ENCODE data around the gene ANAPC2.

ANAPC2 gene

GRCh38 chr9:137178939-137179630, 9.3 kb downstream of the ANAPC2 start:
- no peaks in the 10 kb centered on the region for H3K79me2 ChIP-seq (ENCODE audit: insufficient read depth, low read depth)
- peaks cover 4% of the 10 kb centered on the region for H3K4me1 ChIP-seq (ENCODE audit: low read depth, poor library complexity, severe bottlenecking)
- no peak overlapping the region for H2AFZ ChIP-seq (ENCODE audit: low read depth)
- TF ChIP-seq CTCF (conservative IDR thresholded peaks at IDR 0.05; ENCODE audit: low read depth, low read length), result no peak
- H4K20me1 ChIP-seq (ENCODE audit: insufficient read depth), result no peaks in the 10 kb centered on the region
- no peaks in the 10 kb centered on the region for H3K36me3 ChIP-seq (ENCODE audit: insufficient read depth)
- no peak overlapping the region for H3K4me3 ChIP-seq (IDR thresholded peaks at IDR 0.05; ENCODE audit: insufficient read depth, low read depth, low read length)
- no peak overlapping the region for H3K27ac ChIP-seq
- no peak overlapping the region for H3K9ac ChIP-seq
- no peak overlapping the region for H3K4me2 ChIP-seq
- H3K27me3 ChIP-seq (ENCODE audit: insufficient read depth, low read depth), result no peaks in the 10 kb centered on the region

- H2AFZ ChIP-seq (ENCODE audit: low read depth), result no peak overlapping the region
- H3K79me2 ChIP-seq (ENCODE audit: insufficient read depth, low read depth), result no peaks in the 10 kb centered on the region
- H3K27me3 ChIP-seq (ENCODE audit: insufficient read depth, low read depth), result no peaks in the 10 kb centered on the region
- peaks cover 4% of the 10 kb centered on the region for H3K4me1 ChIP-seq (ENCODE audit: low read depth, poor library complexity, severe bottlenecking)
- H3K27ac ChIP-seq, result no peak overlapping the region
- TF ChIP-seq CTCF (conservative IDR thresholded peaks at IDR 0.05; ENCODE audit: low read depth, low read length), result no peak
- no peaks in the 10 kb centered on the region for H4K20me1 ChIP-seq (ENCODE audit: insufficient read depth)
- H3K4me3 ChIP-seq (IDR thresholded peaks at IDR 0.05; ENCODE audit: insufficient read depth, low read depth, low read length), result no peak overlapping the region
- no peak overlapping the region for H3K4me2 ChIP-seq
- no peaks in the 10 kb centered on the region for H3K36me3 ChIP-seq (ENCODE audit: insufficient read depth)
- no peak overlapping the region for H3K9ac ChIP-seq
These were observed 10.0 kb downstream of the ANAPC2 start for GRCh38 chr9:137178201-137178938.

GRCh38 chr9:137176302-137177182, 11.8 kb downstream of the ANAPC2 start:
- H2AFZ ChIP-seq (ENCODE audit: low read depth), result no peak overlapping the region
- H3K4me2 ChIP-seq, result no peak overlapping the region
- no peaks in the 10 kb centered on the region for H3K36me3 ChIP-seq (ENCODE audit: insufficient read depth)
- H3K4me1 ChIP-seq (ENCODE audit: low read depth, poor library complexity, severe bottlenecking), result peaks cover 9% of the 10 kb centered on the region
- H3K9ac ChIP-seq, result no peak overlapping the region
- no peaks in the 10 kb centered on the region for H3K79me2 ChIP-seq (ENCODE audit: insufficient read depth, low read depth)
- no peaks in the 10 kb centered on the region for H3K27me3 ChIP-seq (ENCODE audit: insufficient read depth, low read depth)
- peak; percentile 68 for TF ChIP-seq CTCF (conservative IDR thresholded peaks at IDR 0.05; ENCODE audit: low read depth, low read length)
- H4K20me1 ChIP-seq (ENCODE audit: insufficient read depth), result no peaks in the 10 kb centered on the region
- H3K4me3 ChIP-seq (IDR thresholded peaks at IDR 0.05; ENCODE audit: insufficient read depth, low read depth, low read length), result no peak overlapping the region
- no peak overlapping the region for H3K27ac ChIP-seq

GRCh38 chr9:137175345-137175961, 12.9 kb downstream of the ANAPC2 start:
- H3K4me1 ChIP-seq (ENCODE audit: low read depth, poor library complexity, severe bottlenecking), result peaks cover 18% of the 10 kb centered on the region
- 0 out of 2 replicates have a peak, but pooled peaks have one; percentile 6 for TF ChIP-seq CTCF (conservative IDR thresholded peaks at IDR 0.05; ENCODE audit: low read depth, low read length)
- no peaks in the 10 kb centered on the region for H4K20me1 ChIP-seq (ENCODE audit: insufficient read depth)
- no peak overlapping the region for H3K27ac ChIP-seq
- H3K79me2 ChIP-seq (ENCODE audit: insufficient read depth, low read depth), result no peaks in the 10 kb centered on the region
- H3K4me3 ChIP-seq (IDR thresholded peaks at IDR 0.05; ENCODE audit: insufficient read depth, low read depth, low read length), result no peak overlapping the region
- no peaks in the 10 kb centered on the region for H3K36me3 ChIP-seq (ENCODE audit: insufficient read depth)
- no peaks in the 10 kb centered on the region for H3K27me3 ChIP-seq (ENCODE audit: insufficient read depth, low read depth)
- H3K4me2 ChIP-seq, result no peak overlapping the region
- H3K9ac ChIP-seq, result no peak overlapping the region
- H2AFZ ChIP-seq (ENCODE audit: low read depth), result no peak overlapping the region
